Mesenteric fat pad (tissue), 1 donor: Measurements from ENCODE around the gene BACH2. TPM values are rescaled to one million over a fixed set of nuclear protein-coding genes. Genes with fewer than 3 reads are reported as not detected.
"Not testable (repeated sequence)": the region's sequence is repeated elsewhere in the genome, so short reads cannot be mapped to it uniquely, and the experiment has no call there.

Experiments
- DNase-seq: peaks from one replicate; pipeline ENCODE4 v3.0.0-alpha.2; 2020; ENCODE audit warnings: low spot score
- total RNA-seq: library from RNA; stranded (reverse); fragmentation: NEBNext Ultra II Directional; extraction: Animal tissue kit (Norgen Biotek cat#: 25700); gene quantifications from one replicate; pipeline ENCODE4 v1.2.1, GENCODE V29; 2021
- donor health status: DM: yes; HTN: yes; CAD: no.

The BACH2 gene
- total RNA-seq, 1 donor from 2014 or later: 2.0 TPM

DNA sequence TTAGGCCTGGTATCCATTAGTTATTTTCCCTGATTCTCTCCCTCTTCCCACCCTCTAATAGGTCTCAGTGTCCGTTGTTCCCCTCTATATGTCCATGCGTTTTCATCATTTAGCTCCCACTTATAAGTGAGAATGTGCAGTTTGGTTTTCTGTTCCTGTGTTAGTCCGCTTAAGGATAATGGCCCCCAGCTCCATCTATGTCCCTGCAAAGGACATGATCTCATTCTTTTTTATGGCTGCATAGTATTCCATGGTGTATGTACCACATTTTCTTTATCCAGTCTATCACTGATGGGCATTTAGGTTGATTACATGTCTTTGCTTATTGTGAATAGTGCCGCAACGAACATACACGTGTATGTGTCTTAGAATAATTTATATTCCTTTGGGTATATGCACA lies 14.4 kb downstream of the BACH2 start:
- DNase-seq: not testable (repeated sequence)

- no peak for DNase-seq
Observed at GRCh38 chr6:90278129-90278528, 18.5 kb downstream of the BACH2 start.

- no peak for DNase-seq
Observed at GRCh38 chr6:90277302-90278011, 19.2 kb downstream of the BACH2 start.

DNA sequence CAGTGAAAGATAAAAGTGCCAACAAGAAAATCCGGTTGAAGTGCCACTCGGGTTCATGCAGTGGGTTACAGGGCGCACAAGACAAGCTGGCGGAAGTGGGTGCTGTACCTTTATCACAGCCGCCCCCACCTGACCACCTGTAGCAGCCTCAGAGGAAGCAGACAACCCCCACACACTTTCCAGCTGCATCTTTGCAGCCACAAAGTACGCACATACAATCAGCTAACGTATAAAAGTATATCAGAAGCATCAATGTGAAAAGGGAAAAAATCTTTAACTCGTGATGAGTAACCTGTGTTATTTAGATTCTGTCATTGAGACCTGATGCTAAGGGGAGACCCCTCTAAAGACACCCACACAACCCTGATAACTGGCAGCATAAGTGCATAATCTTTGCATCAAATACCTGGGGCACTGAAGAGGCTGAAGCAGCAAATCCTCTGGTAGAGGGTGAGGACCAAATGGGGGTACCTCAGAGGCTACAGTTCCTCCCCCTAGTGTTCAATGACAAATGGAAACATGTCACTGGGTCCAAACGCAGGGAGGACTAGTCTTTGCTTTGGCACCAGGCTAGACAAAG lies 22.1 kb downstream of the BACH2 start:
- DNase-seq: no peak

DNA sequence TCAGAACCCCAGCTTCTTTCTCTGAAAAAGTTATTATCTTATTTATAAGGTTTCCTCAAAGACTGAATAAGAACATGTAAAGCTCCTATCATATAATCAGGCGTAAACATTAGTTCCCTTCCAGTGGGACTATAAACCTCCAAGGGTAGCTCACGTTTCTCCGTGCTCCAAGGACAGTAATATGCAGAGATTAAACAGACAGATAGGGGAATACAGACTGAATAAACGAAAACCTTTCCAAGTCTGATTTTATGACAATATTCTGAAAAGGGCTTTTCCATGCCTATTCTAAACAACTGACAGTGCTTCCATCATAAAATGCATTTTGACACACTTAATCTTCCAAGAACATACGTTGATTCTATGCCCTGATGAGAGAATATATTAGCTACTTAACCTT lies 22.8 kb downstream of the BACH2 start:
- no peak for DNase-seq

- DNase-seq: no peak
Observed at GRCh38 chr6:90272895-90273294, 23.7 kb downstream of the BACH2 start.

GRCh38 chr6:90271831-90272230 lies 24.8 kb downstream of the BACH2 start:
- no peak for DNase-seq

GRCh38 chr6:90269334-90269733 lies 27.3 kb downstream of the BACH2 start:
- no peak for DNase-seq

DNA sequence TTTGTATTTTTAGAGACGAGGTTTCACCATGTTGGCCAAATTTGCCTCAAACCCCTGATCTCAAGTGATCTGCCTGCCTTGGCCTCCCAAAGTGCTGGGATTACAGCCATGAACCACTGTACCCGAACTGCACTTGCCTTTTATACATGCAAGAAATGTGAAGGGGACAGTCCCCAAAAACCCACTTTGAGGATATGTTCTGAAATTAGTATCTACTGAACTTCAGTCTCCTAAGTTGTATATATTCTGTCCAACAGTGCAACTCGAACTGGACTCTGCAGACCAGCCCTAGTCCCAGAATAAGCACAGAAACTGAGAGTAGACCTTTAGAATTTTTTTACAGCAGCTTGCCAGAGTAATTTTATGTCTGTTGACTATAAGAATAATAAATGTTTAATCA lies 28.5 kb downstream of the BACH2 start:
- DNase-seq: no peak

- no peak for DNase-seq
Observed at GRCh38 chr6:90266905-90267621, 29.6 kb downstream of the BACH2 start.

DNA sequence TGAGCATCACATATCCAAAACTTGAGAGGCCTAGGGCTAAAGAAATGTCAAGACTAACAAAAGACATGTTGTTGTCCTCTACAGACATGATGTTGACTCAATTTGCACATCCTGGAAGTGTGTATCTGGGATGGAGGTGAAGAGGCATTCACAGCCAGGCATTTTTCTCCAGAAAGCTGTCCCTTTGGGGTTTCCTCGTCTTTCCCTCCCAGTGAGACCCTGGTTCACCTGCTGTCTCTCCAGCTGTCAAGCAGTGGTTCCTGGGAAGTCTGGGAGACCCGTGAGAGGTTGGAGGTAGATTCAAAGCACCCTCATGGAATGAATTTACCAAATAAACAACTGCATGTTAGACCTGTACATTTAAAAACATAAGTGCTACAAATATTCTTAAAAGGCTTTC lies 32.1 kb downstream of the BACH2 start:
- no peak for DNase-seq

GRCh38 chr6:90263633-90264032 lies 33.0 kb downstream of the BACH2 start:
- no peak for DNase-seq

DNA sequence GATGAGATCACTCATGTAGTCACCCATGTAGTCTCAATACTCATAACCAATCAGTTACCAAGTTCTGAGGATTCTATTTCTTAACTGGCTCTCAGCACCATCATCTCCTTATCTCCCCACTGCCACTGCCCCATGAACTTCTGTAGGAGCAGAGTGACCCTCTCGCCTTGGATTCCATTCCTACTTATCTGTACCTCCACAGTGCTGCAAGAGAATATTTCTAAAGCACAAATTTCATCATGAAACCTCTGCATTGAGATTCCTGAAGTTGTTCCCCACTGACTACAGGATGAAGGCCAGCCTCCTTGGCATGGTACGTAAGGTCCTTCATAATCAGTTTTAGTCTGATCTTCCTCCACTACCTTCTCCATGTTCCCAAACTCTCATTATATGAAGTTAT lies 34.8 kb downstream of the BACH2 start:
- DNase-seq: no peak

- DNase-seq: no peak
Observed at GRCh38 chr6:90257486-90257738, 39.2 kb downstream of the BACH2 start.

DNA sequence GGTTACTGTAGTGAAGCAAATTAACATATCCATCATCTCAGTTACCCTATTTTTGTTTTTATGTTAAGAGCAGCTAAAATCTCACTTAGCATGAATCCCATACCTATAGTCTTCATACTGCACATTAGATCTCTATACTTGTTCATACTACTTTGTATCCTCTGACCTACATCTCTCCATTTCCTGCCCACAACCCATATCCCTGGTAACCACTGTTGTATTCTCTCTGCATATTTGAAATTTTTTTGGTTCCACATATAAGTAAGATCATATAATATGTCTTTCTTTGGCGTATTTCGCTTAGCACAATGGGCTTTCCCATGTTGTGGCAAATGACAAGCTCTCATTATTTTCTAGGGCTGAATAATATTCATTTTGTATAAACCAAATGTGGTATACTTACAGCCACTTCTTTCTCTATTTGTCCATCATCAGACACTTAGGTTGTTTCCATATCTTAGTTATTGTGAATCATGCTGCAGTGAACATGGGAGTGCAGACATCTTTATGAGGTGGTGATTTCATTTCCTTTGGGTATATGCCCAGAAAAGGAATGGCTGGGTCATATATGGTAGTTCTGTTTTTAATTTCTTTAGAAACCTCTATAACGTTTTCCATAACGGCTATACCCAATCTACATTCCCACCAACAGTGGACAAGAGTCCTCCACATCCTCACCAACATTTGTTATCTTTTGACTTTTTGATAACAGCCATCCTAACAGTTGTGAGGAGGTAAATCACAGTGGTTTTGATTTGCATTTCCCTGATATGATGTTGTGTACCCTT lies 39.8 kb downstream of the BACH2 start:
- no peak for DNase-seq

- no peak for DNase-seq
Observed at GRCh38 chr6:90253631-90254030, 43.0 kb downstream of the BACH2 start.

GRCh38 chr6:90251295-90251992 lies 45.2 kb downstream of the BACH2 start:
- no peak for DNase-seq

- DNase-seq: no peak
Observed at GRCh38 chr6:90250405-90250804, 46.2 kb downstream of the BACH2 start.

- DNase-seq: no peak
Observed at GRCh38 chr6:90249458-90249857, 47.2 kb downstream of the BACH2 start.

GRCh38 chr6:90249034-90249433 lies 47.6 kb downstream of the BACH2 start:
- no peak for DNase-seq

DNA sequence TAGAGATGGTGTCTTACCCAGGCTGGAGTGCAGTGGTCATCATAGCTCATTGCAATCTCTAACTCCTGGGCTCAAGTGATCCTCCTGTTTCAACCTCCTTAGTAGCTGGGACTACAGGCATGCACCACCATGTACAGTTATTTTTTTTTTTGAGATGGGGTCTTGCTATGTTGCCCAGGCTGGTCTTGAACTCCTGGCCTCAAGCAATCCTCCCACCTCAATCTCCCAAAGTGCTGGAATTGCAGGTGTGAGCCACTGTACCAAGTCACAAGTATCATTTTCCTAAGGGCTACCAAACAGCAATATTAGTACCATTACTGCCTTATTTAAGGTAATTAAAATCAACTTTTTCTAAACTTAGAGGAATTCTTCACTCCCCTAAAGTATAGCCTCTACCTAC lies 49.4 kb downstream of the BACH2 start:
- no peak for DNase-seq
